Measurements from ENCODE around the gene RIPK3. TPM values are rescaled to one million over a fixed set of nuclear protein-coding genes. Genes with fewer than 3 reads are reported as not detected.
"Not testable (repeated sequence)": the region's sequence is repeated elsewhere in the genome, so short reads cannot be mapped to it uniquely, and the experiment has no call there.

The RIPK3 gene
- total RNA-seq, 4 donors from 2014 or later = 6.3 to 18.0 (median 7.2) TPM

DNA sequence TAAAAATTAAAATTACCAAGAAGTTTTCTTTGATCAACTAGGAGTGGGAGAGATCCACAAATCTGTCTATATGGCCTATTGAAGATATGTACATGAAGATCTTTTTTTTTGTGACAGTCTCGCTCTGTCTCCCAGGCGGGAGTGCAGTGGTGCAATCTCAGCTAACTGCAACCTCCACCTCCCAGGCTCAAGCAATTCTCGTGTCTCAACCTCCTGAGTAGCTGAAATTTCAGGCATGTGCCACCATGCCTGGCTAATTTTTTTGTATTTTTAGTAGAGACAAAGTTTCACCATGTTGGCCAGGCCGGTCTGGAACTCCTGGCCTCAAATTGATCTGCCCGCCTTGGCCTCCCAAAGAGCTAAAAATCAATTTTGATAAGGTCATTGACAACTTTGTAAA is 23.6 kb upstream of the RIPK3 start:
- 93 to 95% methylated on average over 5 of the region's 5 CpGs for WGBS, 2 donors
- intact Hi-C loops (cut with DNase I; ENCODE audit: low total_unique reads) = no loop called here
- no peak for DNase-seq (ENCODE audit: low spot score in 2 of 2)

GRCh38 chr14:24362241-24362960 is 22.6 kb upstream of the RIPK3 start:
- DNase-seq (ENCODE audit: low spot score in 2 of 2) = no peak
- WGBS, 2 donors = 58 to 69% methylated on average over 2 of the region's 2 CpGs

More for the DNA sequence above, 23.6 kb upstream of the RIPK3 start:
- H3K4me3 ChIP-seq (ENCODE audit: low read depth, poor library complexity, severe bottlenecking) = no peak overlapping the region
- no peak for TF ChIP-seq POLR2A (IDR thresholded peaks at IDR 0.05)
- no peak for TF ChIP-seq CTCF (IDR thresholded peaks at IDR 0.05)

GRCh38 chr14:24361326-24361725 is 21.5 kb upstream of the RIPK3 start:
- TF ChIP-seq POLR2A (IDR thresholded peaks at IDR 0.05) (no peak), CTCF (IDR thresholded peaks at IDR 0.05) (no peak)
- no peak for DNase-seq (ENCODE audit: low spot score in 2 of 2)
- 69 to 83% methylated on average over 2 of the region's 2 CpGs for WGBS, 2 donors
- no peak overlapping the region for H3K4me3 ChIP-seq (ENCODE audit: low read depth, poor library complexity, severe bottlenecking)
- intact Hi-C loops (cut with DNase I; ENCODE audit: low total_unique reads) = no loop called here

More at GRCh38 chr14:24362241-24362960, 22.6 kb upstream of the RIPK3 start:
- TF ChIP-seq CTCF (IDR thresholded peaks at IDR 0.05) (no peak), POLR2A (IDR thresholded peaks at IDR 0.05) (no peak)
- no peak overlapping the region for H3K4me3 ChIP-seq (ENCODE audit: low read depth, poor library complexity, severe bottlenecking)
- intact Hi-C loops (cut with DNase I; ENCODE audit: low total_unique reads) = no loop called here

DNA sequence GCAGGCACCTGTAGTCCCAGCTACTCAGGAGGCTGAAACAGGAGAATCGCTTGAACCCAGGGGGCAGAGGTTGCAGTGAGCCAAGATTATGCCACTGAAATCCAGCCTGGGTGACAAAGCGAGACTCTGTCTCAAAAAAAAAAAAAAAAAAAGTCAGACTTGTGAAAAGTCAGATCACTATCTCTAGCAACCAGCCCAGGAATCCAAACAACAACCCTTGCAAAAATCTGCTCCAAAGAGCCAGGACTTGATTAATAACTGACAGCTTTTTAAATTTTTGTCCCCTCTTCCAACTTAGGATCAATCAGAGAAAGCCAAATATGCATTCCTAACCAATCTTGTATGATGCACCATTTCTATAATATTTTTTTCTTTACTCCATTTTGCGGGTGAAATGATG is 20.5 kb upstream of the RIPK3 start:
- 91 to 92% methylated on average over 3 of the region's 3 CpGs for WGBS, 2 donors
- TF ChIP-seq CTCF (IDR thresholded peaks at IDR 0.05) (no peak), POLR2A (IDR thresholded peaks at IDR 0.05) (no peak)
- DNase-seq (ENCODE audit: low spot score in 2 of 2) = no peak
- intact Hi-C loops (cut with DNase I; ENCODE audit: low total_unique reads) = no loop called here
- no peak overlapping the region for H3K4me3 ChIP-seq (ENCODE audit: low read depth, poor library complexity, severe bottlenecking)

- no peak for TF ChIP-seq POLR2A (IDR thresholded peaks at IDR 0.05)
- no peak overlapping the region for H3K4me3 ChIP-seq (ENCODE audit: low read depth, poor library complexity, severe bottlenecking)
- WGBS, 2 donors = 90 to 100% methylated on average over 4 of the region's 4 CpGs
- DNase-seq (ENCODE audit: low spot score in 2 of 2) = no peak
- intact Hi-C loops (cut with DNase I; ENCODE audit: low total_unique reads) = no loop called here
Observed at GRCh38 chr14:24356208-24356607, 16.4 kb upstream of the RIPK3 start.

DNA sequence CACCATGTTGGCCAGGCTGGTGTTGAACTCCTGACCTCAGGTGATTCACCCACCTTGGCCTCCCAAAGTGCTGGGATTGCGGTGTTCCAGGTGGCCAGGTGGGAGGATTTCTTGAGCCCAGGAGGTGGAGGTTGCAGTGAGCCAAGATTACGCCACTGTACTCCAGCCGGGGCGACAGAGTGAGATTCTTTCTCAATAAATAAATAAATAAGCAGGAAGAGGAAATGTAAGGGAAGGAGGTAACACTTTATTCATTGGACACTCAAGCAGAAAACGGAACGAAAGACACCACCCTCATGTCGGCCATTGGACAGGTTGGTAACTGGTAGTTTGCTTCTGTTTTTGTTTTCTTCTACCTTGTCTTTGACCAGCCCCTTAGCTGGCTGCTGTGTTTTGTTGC is 15.2 kb upstream of the RIPK3 start:
- 89 to 90% methylated on average over 7 of the region's 7 CpGs for WGBS, 2 donors
- no peak for DNase-seq (ENCODE audit: low spot score in 2 of 2)
- intact Hi-C loops (cut with DNase I; ENCODE audit: low total_unique reads) = no loop called here

DNA sequence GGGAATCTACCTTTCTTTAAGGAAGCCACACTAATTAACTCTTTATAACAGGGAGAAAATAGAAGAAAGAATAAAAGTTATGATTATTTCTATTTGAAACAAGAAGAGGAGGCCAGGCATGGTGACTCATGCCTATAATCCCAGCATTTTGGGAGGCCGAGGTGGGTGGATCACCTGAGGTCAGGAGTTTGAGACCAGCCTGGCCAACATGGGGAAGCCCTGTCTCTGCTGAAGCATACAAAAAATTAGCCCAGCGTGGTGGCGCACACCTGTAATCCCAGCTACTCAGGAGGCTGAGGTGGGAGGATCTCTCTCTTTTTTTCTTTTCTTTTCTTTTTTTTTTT is 14.7 kb upstream of the RIPK3 start:
- WGBS, 2 donors = 77 to 81% methylated on average over 3 of the region's 3 CpGs
- intact Hi-C loops (cut with DNase I; ENCODE audit: low total_unique reads); H3K4me3 ChIP-seq (ENCODE audit: low read depth, poor library complexity, severe bottlenecking); DNase-seq (ENCODE audit: low spot score in 2 of 2): not testable (repeated sequence)

More for the DNA sequence above, 15.2 kb upstream of the RIPK3 start:
- H3K4me3 ChIP-seq (ENCODE audit: low read depth, poor library complexity, severe bottlenecking) = no peak overlapping the region
- TF ChIP-seq POLR2A (IDR thresholded peaks at IDR 0.05) = no peak
- TF ChIP-seq CTCF (IDR thresholded peaks at IDR 0.05) = no peak

Measured in lower leg skin (tissue), 4 donors.